WTC11 (cell line): ENCODE measurements around the gene SOD1. TPM values are rescaled to one million over a fixed set of nuclear protein-coding genes. Genes with fewer than 3 reads are reported as not detected.

ENCODE experiments used
- ATAC-seq: fragments of 200-7000 bp; cut with Tn5 transposase; 2 replicates; pipeline ENCODE4 v1.10.0; 2021; ENCODE audit warnings: mild to moderate bottlenecking, moderate library complexity
- CTCF ChIA-PET: fragments of 300-600 bp; sonication (Branson Sonifier 250); formaldehyde crosslinking; loops from one replicate; lab custom pipeline; 2021; ENCODE audit warnings: antibody characterized with exemption; lab: Charles Lee
- POLR2A ChIA-PET: fragments of 350-600 bp; sonication (Branson Sonifier 250); formaldehyde crosslinking; loops from one replicate; lab custom pipeline; 2021; ENCODE audit warnings: antibody characterized with exemption; lab: Charles Lee
- DNase-seq: peaks from one replicate; pipeline ENCODE4 v3.0.0; 2021; ENCODE audit warnings: low spot score
- H3K27ac Mint-ChIP-seq: 2 replicates; pipeline ENCODE4 v1.8.0; 2021; ENCODE audit warnings: mixed read lengths
- H3K27me3 Mint-ChIP-seq: 2 replicates; pipeline ENCODE4 v1.8.0; 2021; ENCODE audit warnings: low read depth, mild to moderate bottlenecking, moderate library complexity, mixed read lengths
- H3K36me3 Mint-ChIP-seq: 2 replicates; pipeline ENCODE4 v1.8.0; 2021; ENCODE audit warnings: mixed read lengths
- H3K4me1 Mint-ChIP-seq: 2 replicates; pipeline ENCODE4 v1.8.0; 2022; ENCODE audit warnings: mixed read lengths
- H3K4me3 Mint-ChIP-seq: 2 replicates; pipeline ENCODE4 v1.8.0; 2021; ENCODE audit warnings: mild to moderate bottlenecking, moderate library complexity, mixed read lengths
- H3K9me3 Mint-ChIP-seq: 2 replicates; pipeline ENCODE4 v1.8.0; 2021; ENCODE audit warnings: mixed read lengths
- CREB1 ChIP-seq: sonication (generic); formaldehyde crosslinking; IDR thresholded peaks from 2 replicates; pipeline ENCODE4 v1.8.0; 2023; ENCODE audit warnings: mild to moderate bottlenecking, missing genetic modification reagents
- E2F5 ChIP-seq: sonication (generic); formaldehyde crosslinking; IDR thresholded peaks from 2 replicates; pipeline ENCODE4 v1.8.1; 2022; ENCODE audit warnings: mild to moderate bottlenecking, moderate library complexity, missing genetic modification reagents
- ERG ChIP-seq: fragments of 250-450 bp; sonication (Bioruptor Pico); IDR thresholded peaks from 2 replicates; pipeline ENCODE4 v1.8.0; 2021; ENCODE audit warnings: mild to moderate bottlenecking
- GTF2I ChIP-seq: fragments of 250-450 bp; sonication (Bioruptor Pico); conservative IDR thresholded peaks from 2 replicates; pipeline ENCODE4 v1.4.0; 2021; ENCODE audit warnings: mild to moderate bottlenecking
- KAT7 ChIP-seq: sonication (generic); formaldehyde crosslinking; IDR thresholded peaks from 2 replicates; pipeline ENCODE4 v1.8.1; 2023; ENCODE audit warnings: missing genetic modification reagents, mild to moderate bottlenecking, borderline replicate concordance
- MYBL2 ChIP-seq: sonication (generic); formaldehyde crosslinking; IDR thresholded peaks from 2 replicates; pipeline ENCODE4 v1.8.1; 2023; ENCODE audit warnings: mild to moderate bottlenecking, moderate library complexity, missing genetic modification reagents
- NR1H2 ChIP-seq: sonication (generic); formaldehyde crosslinking; IDR thresholded peaks from 2 replicates; pipeline ENCODE4 v1.9.0; 2021; ENCODE audit warnings: mild to moderate bottlenecking, moderate library complexity, missing genetic modification reagents
- RORB ChIP-seq: fragments of 250-450 bp; sonication (Bioruptor Pico); IDR thresholded peaks from 2 replicates; pipeline ENCODE4 v1.9.0; 2021; ENCODE audit warnings: mild to moderate bottlenecking
- SMAD3 ChIP-seq: sonication (generic); formaldehyde crosslinking; IDR thresholded peaks from 2 replicates; pipeline ENCODE4 v1.8.0; 2022; ENCODE audit warnings: missing genetic modification reagents, mild to moderate bottlenecking, borderline replicate concordance
- SMAD4 ChIP-seq: sonication (generic); formaldehyde crosslinking; IDR thresholded peaks from 2 replicates; pipeline ENCODE4 v1.8.0; 2022; ENCODE audit warnings: mild to moderate bottlenecking, missing genetic modification reagents
- SP1 ChIP-seq: sonication (generic); formaldehyde crosslinking; conservative IDR thresholded peaks from 2 replicates; pipeline ENCODE4 v1.8.1; 2022; ENCODE audit warnings: missing genetic modification reagents
- STAT6 ChIP-seq: sonication (generic); formaldehyde crosslinking; conservative IDR thresholded peaks from 2 replicates; pipeline ENCODE4 v1.8.1; 2023; ENCODE audit warnings: mild to moderate bottlenecking, low read depth, missing genetic modification reagents, moderate library complexity
- ZBTB43 ChIP-seq: sonication (generic); formaldehyde crosslinking; IDR thresholded peaks from 2 replicates; pipeline ENCODE4 v1.8.1; 2023; ENCODE audit warnings: mild to moderate bottlenecking, missing genetic modification reagents
- ZNF121 ChIP-seq: sonication (generic); formaldehyde crosslinking; IDR thresholded peaks from 2 replicates; pipeline ENCODE4 v1.8.0; 2023; ENCODE audit warnings: missing genetic modification reagents
- ZNF232 ChIP-seq: sonication (generic); formaldehyde crosslinking; IDR thresholded peaks from 2 replicates; pipeline ENCODE4 v1.8.0; 2022; ENCODE audit warnings: mild to moderate bottlenecking, missing genetic modification reagents
- ZNF263 ChIP-seq: sonication (generic); formaldehyde crosslinking; IDR thresholded peaks from 2 replicates; pipeline ENCODE4 v1.8.1; 2022; ENCODE audit warnings: low read depth, mild to moderate bottlenecking, moderate library complexity, missing genetic modification reagents
- ZNF281 ChIP-seq: sonication (generic); formaldehyde crosslinking; IDR thresholded peaks from 2 replicates; pipeline ENCODE4 v1.8.0; 2023; ENCODE audit warnings: mild to moderate bottlenecking, missing genetic modification reagents
- ZNF317 ChIP-seq: sonication (generic); formaldehyde crosslinking; IDR thresholded peaks from 2 replicates; pipeline ENCODE4 v1.8.1; 2023; ENCODE audit warnings: low read depth, mild to moderate bottlenecking, moderate library complexity, missing genetic modification reagents, borderline replicate concordance
- total RNA-seq: library from RNA; stranded (reverse); gene quantifications from 3 replicates; pipeline ENCODE4 v1.2.3, GENCODE V29; 2021

SOD1 gene
- total RNA-seq, 1 experiment from 2014 or later, result 181 TPM

- TF ChIP-seq STAT6 (CRISPR knock-in tag), result no peak
- no peak for TF ChIP-seq RORB (CRISPR knock-in tag)
- no peak for TF ChIP-seq SMAD4 (CRISPR knock-in tag)
- no peak for TF ChIP-seq ZNF317
- TF ChIP-seq GTF2I (CRISPR knock-in tag), result no peak
- TF ChIP-seq SMAD3, result no peak
- TF ChIP-seq E2F5 (CRISPR knock-in tag), result no peak
- no peak for TF ChIP-seq NR1H2
These were observed 16.5 kb downstream of the SOD1 start (continued) for GRCh38 chr21:31675960-31676359.

GRCh38 chr21:31677047-31677446 is 17.6 kb downstream of the SOD1 start:
- ATAC-seq, result no peak
- Mint-ChIP-seq H3K4me1 (no peaks in the 10 kb centered on the region), H3K9me3 (no peaks in the 10 kb centered on the region), H3K4me3 (no peak overlapping the region), H3K36me3 (peaks cover 13% of the 10 kb centered on the region; the same call in 1 of the 2 replicates), H3K27ac (no peak overlapping the region), H3K27me3 (no peaks in the 10 kb centered on the region)
- ChIA-PET CTCF (no interaction called here), POLR2A (no interaction called here)
- no peak for DNase-seq
- no peak for TF ChIP-seq CREB1
- TF ChIP-seq ZBTB43 (CRISPR knock-in tag), result no peak
- no peak for TF ChIP-seq ZNF232 (CRISPR knock-in tag)
- no peak for TF ChIP-seq ZNF121 (CRISPR knock-in tag)
- no peak for TF ChIP-seq SP1 (CRISPR knock-in tag)
- no peak for TF ChIP-seq KAT7
- no peak for TF ChIP-seq MYBL2

GRCh38 chr21:31678478-31678877 is 19.0 kb downstream of the SOD1 start:
- ChIA-PET POLR2A (no interaction called here), CTCF (no interaction called here)
- Mint-ChIP-seq H3K27me3 (no peaks in the 10 kb centered on the region), H3K36me3 (peaks cover 24% of the 10 kb centered on the region), H3K9me3 (no peaks in the 10 kb centered on the region), H3K27ac (no peak overlapping the region), H3K4me1 (no peaks in the 10 kb centered on the region), H3K4me3 (no peak overlapping the region)
- TF ChIP-seq ZNF281 (CRISPR knock-in tag), result no peak
- TF ChIP-seq ZNF263 (CRISPR knock-in tag), result no peak
- no peak for TF ChIP-seq ERG (CRISPR knock-in tag)
- DNase-seq, result no peak
- no peak for ATAC-seq
